SK-N-SH treated with all-trans-retinoic acid at 6 μM for 48 hours (cell line): ENCODE data around the gene ARHGAP26.

Experiments
- ATAC-seq: fragments of 200-7000 bp; cut with Tn5 transposase; 3 replicates; pipeline ENCODE4 v1.9.1; 2020; ENCODE audit warnings: mild to moderate bottlenecking, moderate library complexity
- ARNTL ChIP-seq: fragments of 450-650 bp; formaldehyde crosslinking; IDR thresholded peaks from 2 replicates; pipeline ENCODE4 v1.5.0; 2020; ENCODE audit warnings: low read depth, mild to moderate bottlenecking, moderate library complexity, borderline replicate concordance
- BACH2 ChIP-seq: fragments of 250-450 bp; sonication (Bioruptor Pico); IDR thresholded peaks from 2 replicates; pipeline ENCODE4 v1.9.0; 2021; ENCODE audit warnings: mild to moderate bottlenecking, borderline replicate concordance
- CSDC2 ChIP-seq: fragments of 250-450 bp; sonication (Bioruptor Pico); IDR thresholded peaks from 2 replicates; pipeline ENCODE4 v1.5.0; 2020; ENCODE audit warnings: mild to moderate bottlenecking, moderate library complexity
- ESRRG ChIP-seq: fragments of 250-450 bp; sonication (Bioruptor Pico); IDR thresholded peaks from 2 replicates; pipeline ENCODE4 v1.6.1; 2021; ENCODE audit warnings: mild to moderate bottlenecking
- GLIS3 ChIP-seq: fragments of 250-450 bp; sonication (Bioruptor Pico); IDR thresholded peaks from 2 replicates; pipeline ENCODE4 v1.5.0; 2020; ENCODE audit warnings: mild to moderate bottlenecking, moderate library complexity
- ISL1 ChIP-seq: fragments of 250-450 bp; sonication (Bioruptor Pico); IDR thresholded peaks from 2 replicates; pipeline ENCODE4 v2.1.2; 2022; ENCODE audit warnings: mild to moderate bottlenecking, moderate library complexity
- OSR1 ChIP-seq: fragments of 250-450 bp; sonication (Bioruptor Pico); IDR thresholded peaks from 2 replicates; pipeline ENCODE4 v1.8.0; 2022; ENCODE audit warnings: moderate library complexity, mild to moderate bottlenecking, inconsistent platforms
- PPARA ChIP-seq: fragments of 250-450 bp; sonication (Bioruptor Pico); IDR thresholded peaks from 2 replicates; pipeline ENCODE4 v1.5.0; 2020; ENCODE audit warnings: mild to moderate bottlenecking, borderline replicate concordance
- RARB ChIP-seq: fragments of 250-450 bp; sonication (Bioruptor Pico); IDR thresholded peaks from 2 replicates; pipeline ENCODE4 v1.8.0; 2021; ENCODE audit warnings: mild to moderate bottlenecking, moderate library complexity
- TCF4 ChIP-seq: fragments of 250-450 bp; sonication (Bioruptor Pico); IDR thresholded peaks from 2 replicates; pipeline ENCODE4 v1.8.0; 2021; ENCODE audit warnings: mild to moderate bottlenecking, moderate library complexity, borderline replicate concordance
- TOX ChIP-seq: fragments of 250-450 bp; sonication (Bioruptor Pico); IDR thresholded peaks from 2 replicates; pipeline ENCODE4 v1.8.0; 2021; ENCODE audit warnings: mild to moderate bottlenecking, moderate library complexity, borderline replicate concordance
- ZC3H10 ChIP-seq: fragments of 250-450 bp; sonication (Bioruptor Pico); IDR thresholded peaks from 2 replicates; pipeline ENCODE4 v1.5.1; 2021; ENCODE audit warnings: mild to moderate bottlenecking, moderate library complexity
- ZFP3 ChIP-seq: fragments of 250-450 bp; sonication (Bioruptor Pico); IDR thresholded peaks from 2 replicates; pipeline ENCODE4 v1.5.0; 2020; ENCODE audit warnings: mild to moderate bottlenecking, moderate library complexity
- ZFP30 ChIP-seq: fragments of 450-650 bp; formaldehyde crosslinking; IDR thresholded peaks from 2 replicates; pipeline ENCODE4 v1.5.0; 2022; ENCODE audit warnings: mild to moderate bottlenecking, moderate library complexity
- ZNF565 ChIP-seq: fragments of 450-650 bp; formaldehyde crosslinking; conservative IDR thresholded peaks from 2 replicates; pipeline ENCODE4 v1.5.0; 2020; ENCODE audit warnings: low read depth, mild to moderate bottlenecking, moderate library complexity
- ZNF70 ChIP-seq: fragments of 450-650 bp; formaldehyde crosslinking; IDR thresholded peaks from 2 replicates; pipeline ENCODE4 v1.5.0; 2020; ENCODE audit warnings: mild to moderate bottlenecking, moderate library complexity
- ZNF8 ChIP-seq: fragments of 450-650 bp; formaldehyde crosslinking; IDR thresholded peaks from 2 replicates; pipeline ENCODE4 v1.5.0; 2020; ENCODE audit warnings: mild to moderate bottlenecking, moderate library complexity
- TF ChIP-seq, protein P1 (sequence below): fragments of 250-450 bp; sonication (Bioruptor Pico); IDR thresholded peaks from 2 replicates; pipeline ENCODE4 v1.8.0; 2021; ENCODE audit warnings: low read depth, mild to moderate bottlenecking, moderate library complexity, borderline replicate concordance
- TF ChIP-seq, protein P2 (sequence below): fragments of 250-450 bp; sonication (Bioruptor Pico); IDR thresholded peaks from 2 replicates; pipeline ENCODE4 v1.5.1; 2021; ENCODE audit warnings: mild to moderate bottlenecking, moderate library complexity
- TF ChIP-seq, protein P3 (sequence below): fragments of 250-450 bp; sonication (Bioruptor Pico); IDR thresholded peaks from 2 replicates; pipeline ENCODE4 v1.5.1; 2020; ENCODE audit warnings: low read depth, mild to moderate bottlenecking, moderate library complexity
- TF ChIP-seq, protein P4 (sequence below): fragments of 250-450 bp; sonication (Bioruptor Pico); IDR thresholded peaks from 2 replicates; pipeline ENCODE4 v1.8.0; 2020; ENCODE audit warnings: mild to moderate bottlenecking, moderate library complexity, borderline replicate concordance
- TF ChIP-seq, protein P5 (sequence below): fragments of 250-450 bp; sonication (Bioruptor Pico); IDR thresholded peaks from 2 replicates; pipeline ENCODE4 v1.5.0; 2020; ENCODE audit warnings: mild to moderate bottlenecking, moderate library complexity

ARHGAP26 gene

DNA sequence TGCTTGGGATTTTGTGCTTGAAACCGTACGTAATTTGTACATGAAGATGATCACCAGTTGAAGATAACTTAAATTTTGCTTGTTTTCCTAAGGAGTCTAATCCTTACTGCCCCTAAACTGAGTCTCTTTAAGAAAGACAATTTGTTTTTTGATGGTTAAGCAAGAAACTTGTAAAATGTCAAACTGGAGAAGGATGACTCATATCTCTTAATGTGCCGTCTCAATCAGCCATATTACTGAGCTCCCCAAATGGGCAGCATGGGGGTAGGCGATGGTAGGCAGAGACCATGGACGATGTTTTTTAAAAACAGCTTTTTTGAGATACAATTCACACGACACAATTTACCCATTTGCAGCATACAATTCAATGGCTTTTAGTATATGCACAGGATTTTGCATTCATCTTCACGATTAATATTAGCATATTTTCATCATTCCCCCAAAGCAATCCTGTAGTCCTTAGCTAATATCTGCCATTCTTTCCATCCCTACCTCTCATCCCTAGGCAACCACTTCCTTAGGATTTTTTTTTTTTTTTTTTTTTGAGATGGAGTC, 14.3 kb downstream of the ARHGAP26 start (continued):
- TF ChIP-seq, protein P1, sequence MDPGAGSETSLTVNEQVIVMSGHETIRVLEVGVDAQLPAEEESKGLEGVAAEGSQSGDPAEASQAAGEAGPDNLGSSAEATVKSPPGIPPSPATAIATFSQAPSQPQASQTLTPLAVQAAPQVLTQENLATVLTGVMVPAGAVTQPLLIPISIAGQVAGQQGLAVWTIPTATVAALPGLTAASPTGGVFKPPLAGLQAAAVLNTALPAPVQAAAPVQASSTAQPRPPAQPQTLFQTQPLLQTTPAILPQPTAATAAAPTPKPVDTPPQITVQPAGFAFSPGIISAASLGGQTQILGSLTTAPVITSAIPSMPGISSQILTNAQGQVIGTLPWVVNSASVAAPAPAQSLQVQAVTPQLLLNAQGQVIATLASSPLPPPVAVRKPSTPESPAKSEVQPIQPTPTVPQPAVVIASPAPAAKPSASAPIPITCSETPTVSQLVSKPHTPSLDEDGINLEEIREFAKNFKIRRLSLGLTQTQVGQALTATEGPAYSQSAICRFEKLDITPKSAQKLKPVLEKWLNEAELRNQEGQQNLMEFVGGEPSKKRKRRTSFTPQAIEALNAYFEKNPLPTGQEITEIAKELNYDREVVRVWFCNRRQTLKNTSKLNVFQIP (CRISPR knock-in tag): no peak
- no peak for TF ChIP-seq GLIS3 (CRISPR knock-in tag)
- no peak for TF ChIP-seq OSR1
- no peak for TF ChIP-seq ISL1 (CRISPR knock-in tag)
- TF ChIP-seq TOX: no peak
- no peak for TF ChIP-seq PPARA
- TF ChIP-seq, protein P2, sequence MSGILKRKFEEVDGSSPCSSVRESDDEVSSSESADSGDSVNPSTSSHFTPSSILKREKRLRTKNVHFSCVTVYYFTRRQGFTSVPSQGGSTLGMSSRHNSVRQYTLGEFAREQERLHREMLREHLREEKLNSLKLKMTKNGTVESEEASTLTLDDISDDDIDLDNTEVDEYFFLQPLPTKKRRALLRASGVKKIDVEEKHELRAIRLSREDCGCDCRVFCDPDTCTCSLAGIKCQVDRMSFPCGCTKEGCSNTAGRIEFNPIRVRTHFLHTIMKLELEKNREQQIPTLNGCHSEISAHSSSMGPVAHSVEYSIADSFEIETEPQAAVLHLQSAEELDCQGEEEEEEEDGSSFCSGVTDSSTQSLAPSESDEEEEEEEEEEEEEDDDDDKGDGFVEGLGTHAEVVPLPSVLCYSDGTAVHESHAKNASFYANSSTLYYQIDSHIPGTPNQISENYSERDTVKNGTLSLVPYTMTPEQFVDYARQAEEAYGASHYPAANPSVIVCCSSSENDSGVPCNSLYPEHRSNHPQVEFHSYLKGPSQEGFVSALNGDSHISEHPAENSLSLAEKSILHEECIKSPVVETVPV (CRISPR knock-in tag): no peak
- no peak for TF ChIP-seq ZNF70 (CRISPR knock-in tag)
- no peak for TF ChIP-seq ESRRG
- no peak for TF ChIP-seq BACH2 (CRISPR knock-in tag)
- no peak for TF ChIP-seq TCF4

DNA sequence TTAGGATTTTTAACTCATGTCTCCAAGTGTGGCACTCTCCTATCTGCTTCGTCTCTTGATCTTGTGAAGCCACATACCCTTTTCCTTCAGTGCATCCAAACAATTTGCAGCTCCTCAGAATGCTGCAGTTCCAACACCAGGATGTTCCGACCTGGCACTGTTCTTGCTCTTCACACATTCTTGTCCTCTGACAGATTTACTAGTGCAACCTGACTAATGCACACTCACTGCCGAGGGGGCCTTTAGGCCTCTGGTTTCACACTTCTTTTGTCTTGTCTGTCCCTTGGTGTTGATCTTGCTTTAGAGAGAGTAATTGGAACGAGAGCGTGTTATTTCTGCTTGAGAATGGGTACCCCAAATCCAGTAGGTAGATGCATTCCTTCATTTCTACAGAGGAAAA, 15.0 kb downstream of the ARHGAP26 start:
- ATAC-seq: no peak
- TF ChIP-seq ARNTL (CRISPR knock-in tag) (no peak), ZFP30 (CRISPR knock-in tag) (no peak), OSR1 (no peak), ISL1 (CRISPR knock-in tag) (no peak), ZNF8 (CRISPR knock-in tag) (no peak), GLIS3 (CRISPR knock-in tag) (no peak), ZFP3 (CRISPR knock-in tag) (no peak), RARB (CRISPR knock-in tag) (no peak), ZC3H10 (CRISPR knock-in tag) (no peak), CSDC2 (CRISPR knock-in tag) (no peak), ZNF70 (CRISPR knock-in tag) (no peak), ESRRG (no peak), TCF4 (no peak), ZNF565 (CRISPR knock-in tag) (no peak)
- TF ChIP-seq, protein P3, sequence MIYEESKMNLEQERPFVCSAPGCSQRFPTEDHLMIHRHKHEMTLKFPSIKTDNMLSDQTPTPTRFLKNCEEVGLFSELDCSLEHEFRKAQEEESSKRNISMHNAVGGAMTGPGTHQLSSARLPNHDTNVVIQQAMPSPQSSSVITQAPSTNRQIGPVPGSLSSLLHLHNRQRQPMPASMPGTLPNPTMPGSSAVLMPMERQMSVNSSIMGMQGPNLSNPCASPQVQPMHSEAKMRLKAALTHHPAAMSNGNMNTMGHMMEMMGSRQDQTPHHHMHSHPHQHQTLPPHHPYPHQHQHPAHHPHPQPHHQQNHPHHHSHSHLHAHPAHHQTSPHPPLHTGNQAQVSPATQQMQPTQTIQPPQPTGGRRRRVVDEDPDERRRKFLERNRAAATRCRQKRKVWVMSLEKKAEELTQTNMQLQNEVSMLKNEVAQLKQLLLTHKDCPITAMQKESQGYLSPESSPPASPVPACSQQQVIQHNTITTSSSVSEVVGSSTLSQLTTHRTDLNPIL: no peak
- TF ChIP-seq, protein P4, sequence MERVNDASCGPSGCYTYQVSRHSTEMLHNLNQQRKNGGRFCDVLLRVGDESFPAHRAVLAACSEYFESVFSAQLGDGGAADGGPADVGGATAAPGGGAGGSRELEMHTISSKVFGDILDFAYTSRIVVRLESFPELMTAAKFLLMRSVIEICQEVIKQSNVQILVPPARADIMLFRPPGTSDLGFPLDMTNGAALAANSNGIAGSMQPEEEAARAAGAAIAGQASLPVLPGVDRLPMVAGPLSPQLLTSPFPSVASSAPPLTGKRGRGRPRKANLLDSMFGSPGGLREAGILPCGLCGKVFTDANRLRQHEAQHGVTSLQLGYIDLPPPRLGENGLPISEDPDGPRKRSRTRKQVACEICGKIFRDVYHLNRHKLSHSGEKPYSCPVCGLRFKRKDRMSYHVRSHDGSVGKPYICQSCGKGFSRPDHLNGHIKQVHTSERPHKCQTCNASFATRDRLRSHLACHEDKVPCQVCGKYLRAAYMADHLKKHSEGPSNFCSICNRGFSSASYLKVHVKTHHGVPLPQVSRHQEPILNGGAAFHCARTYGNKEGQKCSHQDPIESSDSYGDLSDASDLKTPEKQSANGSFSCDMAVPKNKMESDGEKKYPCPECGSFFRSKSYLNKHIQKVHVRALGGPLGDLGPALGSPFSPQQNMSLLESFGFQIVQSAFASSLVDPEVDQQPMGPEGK: no peak
- TF ChIP-seq, protein P5, sequence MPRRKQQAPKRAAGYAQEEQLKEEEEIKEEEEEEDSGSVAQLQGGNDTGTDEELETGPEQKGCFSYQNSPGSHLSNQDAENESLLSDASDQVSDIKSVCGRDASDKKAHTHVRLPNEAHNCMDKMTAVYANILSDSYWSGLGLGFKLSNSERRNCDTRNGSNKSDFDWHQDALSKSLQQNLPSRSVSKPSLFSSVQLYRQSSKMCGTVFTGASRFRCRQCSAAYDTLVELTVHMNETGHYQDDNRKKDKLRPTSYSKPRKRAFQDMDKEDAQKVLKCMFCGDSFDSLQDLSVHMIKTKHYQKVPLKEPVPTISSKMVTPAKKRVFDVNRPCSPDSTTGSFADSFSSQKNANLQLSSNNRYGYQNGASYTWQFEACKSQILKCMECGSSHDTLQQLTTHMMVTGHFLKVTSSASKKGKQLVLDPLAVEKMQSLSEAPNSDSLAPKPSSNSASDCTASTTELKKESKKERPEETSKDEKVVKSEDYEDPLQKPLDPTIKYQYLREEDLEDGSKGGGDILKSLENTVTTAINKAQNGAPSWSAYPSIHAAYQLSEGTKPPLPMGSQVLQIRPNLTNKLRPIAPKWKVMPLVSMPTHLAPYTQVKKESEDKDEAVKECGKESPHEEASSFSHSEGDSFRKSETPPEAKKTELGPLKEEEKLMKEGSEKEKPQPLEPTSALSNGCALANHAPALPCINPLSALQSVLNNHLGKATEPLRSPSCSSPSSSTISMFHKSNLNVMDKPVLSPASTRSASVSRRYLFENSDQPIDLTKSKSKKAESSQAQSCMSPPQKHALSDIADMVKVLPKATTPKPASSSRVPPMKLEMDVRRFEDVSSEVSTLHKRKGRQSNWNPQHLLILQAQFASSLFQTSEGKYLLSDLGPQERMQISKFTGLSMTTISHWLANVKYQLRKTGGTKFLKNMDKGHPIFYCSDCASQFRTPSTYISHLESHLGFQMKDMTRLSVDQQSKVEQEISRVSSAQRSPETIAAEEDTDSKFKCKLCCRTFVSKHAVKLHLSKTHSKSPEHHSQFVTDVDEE (CRISPR knock-in tag): no peak
- TF ChIP-seq, protein P1 (CRISPR knock-in tag): no peak
- TF ChIP-seq, protein P2 (CRISPR knock-in tag): no peak
- TF ChIP-seq, all 23 proteins: peak for 0
